HFFc6 (cell line): ENCODE results near the gene CBARP. TPM values are rescaled to one million over a fixed set of nuclear protein-coding genes. Genes with fewer than 3 reads are reported as not detected.

Experiments used
- DNase-seq: peaks from one replicate; pipeline ENCODE4 v3.0.0-alpha.2; 2018
- H3K27ac Mint-ChIP-seq: 2 replicates; pipeline ENCODE4 v1.8.0; 2020; ENCODE audit warnings: mild to moderate bottlenecking, mixed read lengths
- H3K27me3 Mint-ChIP-seq: 2 replicates; pipeline ENCODE4 v1.8.0; 2021; ENCODE audit warnings: mild to moderate bottlenecking, moderate library complexity, mixed read lengths; ENCODE audit not compliant: insufficient read depth
- H3K36me3 Mint-ChIP-seq: 2 replicates; pipeline ENCODE4 v1.8.0; 2021; ENCODE audit warnings: low read depth, mixed read lengths
- H3K4me1 Mint-ChIP-seq: 2 replicates; pipeline ENCODE4 v1.8.0; 2020; ENCODE audit warnings: low read depth, mixed read lengths
- H3K4me3 Mint-ChIP-seq: 2 replicates; pipeline ENCODE4 v1.8.0; 2020; ENCODE audit warnings: mild to moderate bottlenecking, moderate library complexity, mixed read lengths
- H3K9me3 Mint-ChIP-seq: 2 replicates; pipeline ENCODE4 v1.8.0; 2020; ENCODE audit warnings: mild to moderate bottlenecking, mixed read lengths
- total RNA-seq, 6 experiments: library from RNA; stranded (reverse); fragmentation: NEBNext Ultra II Directional; extraction: Animal tissue kit (Norgen Biotek cat#: 25700); gene quantifications; 2 replicates in 1 of 6; 3 replicates in 5 of 6; pipeline ENCODE4 v1.2.3, GENCODE V29; 2021
- TF ChIP-seq, protein P1 (sequence below): fragments of 200-600 bp; sonication (generic); IDR thresholded peaks from 2 replicates; pipeline ENCODE4 v1.5.0; 2021; ENCODE audit warnings: antibody characterized with exemption, mild to moderate bottlenecking

CBARP gene
- total RNA-seq, 6 experiments from 2014 or later: 7.6 to 12.7 (median 8.6) TPM

- no peak for DNase-seq
- peaks cover 4% of the 10 kb centered on the region; the same call in 1 of the 2 replicates for H3K27me3 Mint-ChIP-seq
- H3K4me3 Mint-ChIP-seq: peak overlapping the region; percentile 84
- TF ChIP-seq, protein P1, sequence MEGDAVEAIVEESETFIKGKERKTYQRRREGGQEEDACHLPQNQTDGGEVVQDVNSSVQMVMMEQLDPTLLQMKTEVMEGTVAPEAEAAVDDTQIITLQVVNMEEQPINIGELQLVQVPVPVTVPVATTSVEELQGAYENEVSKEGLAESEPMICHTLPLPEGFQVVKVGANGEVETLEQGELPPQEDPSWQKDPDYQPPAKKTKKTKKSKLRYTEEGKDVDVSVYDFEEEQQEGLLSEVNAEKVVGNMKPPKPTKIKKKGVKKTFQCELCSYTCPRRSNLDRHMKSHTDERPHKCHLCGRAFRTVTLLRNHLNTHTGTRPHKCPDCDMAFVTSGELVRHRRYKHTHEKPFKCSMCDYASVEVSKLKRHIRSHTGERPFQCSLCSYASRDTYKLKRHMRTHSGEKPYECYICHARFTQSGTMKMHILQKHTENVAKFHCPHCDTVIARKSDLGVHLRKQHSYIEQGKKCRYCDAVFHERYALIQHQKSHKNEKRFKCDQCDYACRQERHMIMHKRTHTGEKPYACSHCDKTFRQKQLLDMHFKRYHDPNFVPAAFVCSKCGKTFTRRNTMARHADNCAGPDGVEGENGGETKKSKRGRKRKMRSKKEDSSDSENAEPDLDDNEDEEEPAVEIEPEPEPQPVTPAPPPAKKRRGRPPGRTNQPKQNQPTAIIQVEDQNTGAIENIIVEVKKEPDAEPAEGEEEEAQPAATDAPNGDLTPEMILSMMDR: no peak
- H3K4me1 Mint-ChIP-seq: peaks cover 25% of the 10 kb centered on the region
- peak overlapping the region; percentile 87 for H3K27ac Mint-ChIP-seq
- H3K9me3 Mint-ChIP-seq: no peaks in the 10 kb centered on the region
- no peaks in the 10 kb centered on the region for H3K36me3 Mint-ChIP-seq
Observed at GRCh38 chr19:1240925-1241324, 3.1 kb upstream of the CBARP start.

DNA sequence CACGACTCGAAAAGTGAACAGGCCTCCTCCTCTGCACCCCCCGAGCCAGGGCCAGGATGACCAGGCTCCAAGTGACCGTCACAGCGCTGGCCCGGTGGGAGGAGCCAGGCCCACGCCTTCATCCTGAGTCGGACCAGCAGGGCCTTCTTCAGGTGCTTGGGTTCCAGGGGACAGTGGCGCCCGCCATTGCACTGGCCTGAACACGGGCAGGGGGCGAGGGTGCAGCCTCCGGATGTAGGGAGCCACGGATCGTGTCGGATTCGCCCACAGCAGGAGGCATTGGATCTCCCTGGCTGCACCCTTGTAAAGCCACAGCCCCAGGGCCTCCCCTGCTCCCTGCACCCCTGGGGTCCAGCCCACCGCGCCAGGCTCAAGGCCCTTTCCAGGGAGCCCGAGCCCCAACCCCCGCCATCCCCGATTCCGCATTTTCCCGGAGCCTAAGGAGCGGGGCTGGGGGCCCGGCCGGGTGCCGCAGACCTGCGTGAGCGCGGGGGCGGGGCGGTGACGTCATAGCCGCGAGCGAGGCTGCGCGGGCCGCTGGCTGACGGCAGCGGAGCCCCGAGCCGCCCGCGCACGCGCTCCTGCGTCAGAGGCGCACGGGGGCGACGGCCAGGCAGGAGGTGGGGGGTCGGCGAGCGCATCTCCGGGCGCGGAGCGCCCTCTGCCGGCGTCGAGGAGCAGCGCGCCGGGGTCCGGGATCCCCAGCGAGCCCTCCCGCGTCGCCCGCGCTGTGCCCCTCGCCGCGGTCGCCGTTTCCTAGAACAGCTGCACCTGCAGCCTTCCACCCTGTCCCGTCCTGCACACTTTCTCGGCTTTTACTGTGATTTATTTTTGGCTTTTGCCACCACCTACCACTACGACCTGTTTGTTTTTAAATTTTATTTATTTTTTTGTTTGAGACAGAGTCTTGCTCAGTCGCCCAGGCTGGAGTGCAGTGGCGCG, 2.3 kb upstream of the CBARP start:
- peak; percentile 78 for DNase-seq
- H3K9me3 Mint-ChIP-seq: no peaks in the 10 kb centered on the region
- H3K4me1 Mint-ChIP-seq: peaks cover 25% of the 10 kb centered on the region
- peaks cover 4% of the 10 kb centered on the region; the same call in 1 of the 2 replicates for H3K27me3 Mint-ChIP-seq
- no peaks in the 10 kb centered on the region for H3K36me3 Mint-ChIP-seq
- H3K27ac Mint-ChIP-seq: no peak overlapping the region; the same call in 1 of the 2 replicates
- H3K4me3 Mint-ChIP-seq: peak overlapping the region; percentile 84
- TF ChIP-seq, protein P1: peak; percentile 97

- TF ChIP-seq, protein P1: no peak
Observed at GRCh38 chr19:1239420-1239795, 1.6 kb upstream of the CBARP start.

GRCh38 chr19:1238369-1239303, 831 bp upstream of the CBARP start:
- peaks cover 4% of the 10 kb centered on the region; the same call in 1 of the 2 replicates for H3K27me3 Mint-ChIP-seq
- H3K4me1 Mint-ChIP-seq: peaks cover 19% of the 10 kb centered on the region
- no peak for DNase-seq
- TF ChIP-seq, protein P1: no peak
- H3K4me3 Mint-ChIP-seq: peak overlapping the region; percentile 78
- H3K27ac Mint-ChIP-seq: peak overlapping the region; percentile 52
- H3K36me3 Mint-ChIP-seq: no peaks in the 10 kb centered on the region
- no peaks in the 10 kb centered on the region for H3K9me3 Mint-ChIP-seq

More at GRCh38 chr19:1239420-1239795, 1.6 kb upstream of the CBARP start:
- H3K36me3 Mint-ChIP-seq: no peaks in the 10 kb centered on the region
- 0 out of 2 replicates have a peak overlapping the region, but pooled peaks have one; percentile 43 for H3K27ac Mint-ChIP-seq
- H3K4me3 Mint-ChIP-seq: peak overlapping the region; percentile 78
- DNase-seq: no peak
- no peaks in the 10 kb centered on the region for H3K9me3 Mint-ChIP-seq
- peaks cover 21% of the 10 kb centered on the region for H3K4me1 Mint-ChIP-seq
- H3K27me3 Mint-ChIP-seq: peaks cover 4% of the 10 kb centered on the region; the same call in 1 of the 2 replicates

- H3K27me3 Mint-ChIP-seq: peaks cover 4% of the 10 kb centered on the region
- no peaks in the 10 kb centered on the region for H3K9me3 Mint-ChIP-seq
- DNase-seq: no peak
- TF ChIP-seq, protein P1: no peak
- H3K4me1 Mint-ChIP-seq: peaks cover 17% of the 10 kb centered on the region
- H3K4me3 Mint-ChIP-seq: peak overlapping the region; percentile 73
- no peak overlapping the region for H3K27ac Mint-ChIP-seq
- H3K36me3 Mint-ChIP-seq: no peaks in the 10 kb centered on the region
Observed at GRCh38 chr19:1237027-1237659, 662 bp downstream of the CBARP start.
